Pancreas (tissue), 10 donors: ENCODE measurements around the gene MICAL3. TPM values are rescaled to one million over a fixed set of nuclear protein-coding genes. Genes with fewer than 3 reads are reported as not detected.
"Not testable (repeated sequence)": the region's sequence is repeated elsewhere in the genome, so short reads cannot be mapped to it uniquely, and the experiment has no call there.

Experiments used
- ATAC-seq, 4 donors: fragments of 200-7000 bp; cut with Tn5 transposase; one replicate each; pipeline versions ENCODE4 v1.8.0 to v1.9.1; 2020; ENCODE audit warnings: mild to moderate bottlenecking in 4 of 4, moderate library complexity in 4 of 4
- DNase-seq, 6 donors: peaks; one replicate each; pipeline ENCODE4 v3.0.0-alpha.2; 2020
- FAIRE-seq: peaks from 2 replicates; lab custom pipeline; 2012; peaks lifted over from hg19 to GRCh38; lab: Jason Lieb, UNC
- H3K27ac ChIP-seq, 4 donors: fragments of 200-600 bp; sonication (generic); 1 replicate in 3 of 4; 2 replicates in 1 of 4; pipeline versions ENCODE4 v1.5.0 to v1.8.0; 2020
- H3K27me3 ChIP-seq, 4 donors: fragments of 200-600 bp; one replicate each; pipeline ENCODE4 v1.8.0; 2021
- H3K36me3 ChIP-seq, 3 donors: fragments of 200-600 bp; sonication (generic) in 1 of 3; one replicate each; pipeline versions ENCODE4 v1.5.0 to v1.8.0; 2020 to 2021
- H3K4me1 ChIP-seq, 3 donors: fragments of 200-600 bp; one replicate each; pipeline ENCODE4 v1.8.0; 2021
- H3K4me3 ChIP-seq, 4 donors: fragments of 200-600 bp; sonication (generic) in 2 of 4; one replicate each; pipeline versions ENCODE4 v1.5.0 to v1.8.0; 2020 to 2021
- H3K9me3 ChIP-seq, 4 donors: fragments of 200-600 bp; one replicate each; pipeline ENCODE4 v1.8.0; 2021
- WGBS, 2 donors: extraction: QIAGEN DNeasy Blood & Tissue Kit; methylation state at CpG; one replicate each; pipeline ENCODE4 v1.1.7; 2013; 5-methylcytosine and 5-hydroxymethylcytosine counted together
- intact Hi-C, 3 donors: fragments of 100-400 bp; cut with DNase I; formaldehyde crosslinking; loops; one replicate each; pipeline versions ENCODE4 v1.11.1 to v1.14.2; 2022
- polyA plus RNA-seq, 2 donors: library from polyadenylated mRNA; stranded (reverse); fragments of 200-250 nt; gene quantifications; one replicate each; pipeline ENCODE4 v1.2.3, GENCODE V29; 2013
- total RNA-seq, 6 donors: library from RNA; stranded (reverse); fragmentation: NEBNext Ultra II Directional in 4 of 6; extraction: Animal tissue kit (Norgen Biotek cat#: 25700) in 4 of 6; gene quantifications; one replicate each; pipeline versions ENCODE4 v1.2.1 to v1.2.4, GENCODE V29; 2021 to 2023
- TF ChIP-seq, protein P1 (sequence below), 4 donors: fragments of 200-600 bp; sonication (generic) in 3 of 4; IDR thresholded peaks; one replicate each; pipeline versions ENCODE4 v1.5.0 to v1.8.0; 2021; ENCODE audit warnings: antibody characterized with exemption in 4 of 4
- donor health status: healthy with polysubstance abuse.
- donor health status: DM: no; HTN: no; CAD: no; lungs with moderate emphysema.
- donor health status: DM: no; HTN: no; CAD: no.
- donor health status: control.
- donor health status: control.
- donor health status: Bipolar disorder and iron deficiency.
- donor health status: DM: yes; HTN: yes; CAD: no.
- donor health status: DM: no; HTN: no; CAD: no.
- donor health status: DM: no; HTN: no; CAD: no.
- donor health status: DM: yes; HTN: yes; CAD: no.

Gene MICAL3
- total and polyA plus RNA-seq, 8 donors = 5.9 to 56.8 (median 25.5) TPM

DNA sequence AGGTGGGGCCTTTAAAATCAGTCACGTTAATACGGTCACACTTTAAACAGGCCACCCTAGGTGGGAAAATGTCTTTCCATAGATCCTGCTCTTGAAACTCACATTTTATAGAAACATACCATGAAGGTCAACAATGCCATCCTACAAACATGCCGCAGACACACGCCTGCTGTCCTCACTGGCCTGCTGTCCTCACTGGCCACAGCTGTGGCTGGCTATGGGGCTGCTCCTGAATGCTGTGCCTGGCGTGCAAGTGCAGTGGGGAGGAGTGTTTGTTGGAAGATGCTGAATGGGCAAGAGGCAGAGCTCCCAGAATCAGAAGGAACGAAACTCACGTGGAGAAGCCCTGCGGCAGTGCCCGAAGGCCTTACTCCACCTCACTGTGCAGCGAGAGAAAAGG, 143.9 kb downstream of the MICAL3 start:
- FAIRE-seq = no peak
- ATAC-seq = no peak
- Histone ChIP-seq H3K36me3 (peaks cover 0 to 5% (median 0%) of the 10 kb centered on the region in 3 donors), H3K27ac (no peak overlapping the region), H3K9me3 (no peaks in the 10 kb centered on the region), H3K4me1 (no peaks in the 10 kb centered on the region), H3K4me3 (no peak overlapping the region), H3K27me3 (no peaks in the 10 kb centered on the region)
- intact Hi-C loops = no loop called here
- TF ChIP-seq, protein P1, sequence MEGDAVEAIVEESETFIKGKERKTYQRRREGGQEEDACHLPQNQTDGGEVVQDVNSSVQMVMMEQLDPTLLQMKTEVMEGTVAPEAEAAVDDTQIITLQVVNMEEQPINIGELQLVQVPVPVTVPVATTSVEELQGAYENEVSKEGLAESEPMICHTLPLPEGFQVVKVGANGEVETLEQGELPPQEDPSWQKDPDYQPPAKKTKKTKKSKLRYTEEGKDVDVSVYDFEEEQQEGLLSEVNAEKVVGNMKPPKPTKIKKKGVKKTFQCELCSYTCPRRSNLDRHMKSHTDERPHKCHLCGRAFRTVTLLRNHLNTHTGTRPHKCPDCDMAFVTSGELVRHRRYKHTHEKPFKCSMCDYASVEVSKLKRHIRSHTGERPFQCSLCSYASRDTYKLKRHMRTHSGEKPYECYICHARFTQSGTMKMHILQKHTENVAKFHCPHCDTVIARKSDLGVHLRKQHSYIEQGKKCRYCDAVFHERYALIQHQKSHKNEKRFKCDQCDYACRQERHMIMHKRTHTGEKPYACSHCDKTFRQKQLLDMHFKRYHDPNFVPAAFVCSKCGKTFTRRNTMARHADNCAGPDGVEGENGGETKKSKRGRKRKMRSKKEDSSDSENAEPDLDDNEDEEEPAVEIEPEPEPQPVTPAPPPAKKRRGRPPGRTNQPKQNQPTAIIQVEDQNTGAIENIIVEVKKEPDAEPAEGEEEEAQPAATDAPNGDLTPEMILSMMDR (IDR thresholded peaks at IDR 0.05) = no peak
- 91 to 94% methylated on average over 10 of the region's 10 CpGs for WGBS, 2 donors
- DNase-seq = no peak

DNA sequence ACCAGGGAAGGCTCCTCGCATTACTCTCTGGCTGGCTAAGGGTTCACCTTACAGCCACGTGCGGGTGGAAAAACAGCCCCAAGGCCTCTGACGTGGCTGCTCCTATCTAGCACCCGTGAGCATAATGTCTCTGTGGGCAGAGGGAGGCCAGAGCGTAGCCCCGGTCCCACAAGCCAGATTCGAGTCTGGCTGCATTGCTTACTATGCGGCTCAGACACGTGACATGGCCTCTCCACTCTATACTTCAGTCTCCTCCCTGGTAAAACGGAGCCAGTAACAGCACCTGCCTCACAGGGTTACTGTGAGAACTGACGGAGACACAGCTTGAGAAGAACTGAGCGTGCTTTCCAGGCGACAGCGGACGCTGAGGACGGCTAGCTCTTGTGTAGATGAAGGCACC, 144.3 kb downstream of the MICAL3 start:
- 88 to 92% methylated on average over 17 of the region's 17 CpGs for WGBS, 2 donors

DNA sequence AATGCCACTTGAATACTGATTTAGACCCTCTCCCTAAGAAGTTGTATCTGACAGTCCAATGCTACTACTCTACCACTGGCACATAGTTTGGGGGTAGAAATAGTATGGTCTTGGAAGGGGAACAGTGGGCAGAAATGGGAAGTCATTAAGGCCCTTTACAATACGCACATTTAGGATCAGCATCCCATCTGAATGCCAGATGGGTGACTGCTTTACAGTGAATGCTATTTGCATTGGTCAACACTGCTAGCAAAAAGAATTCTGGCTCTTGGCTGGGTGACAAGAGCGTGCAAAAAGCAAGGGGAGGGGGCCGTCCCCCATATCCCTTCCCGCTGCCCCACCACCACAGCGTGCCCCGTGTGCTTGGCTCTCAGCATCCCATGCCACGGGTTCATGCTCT, 145.4 kb downstream of the MICAL3 start:
- intact Hi-C loops = no loop called here
- H3K27me3 ChIP-seq = no peaks in the 10 kb centered on the region
- no peaks in the 10 kb centered on the region for H3K9me3 ChIP-seq
- H3K4me1 ChIP-seq = no peaks in the 10 kb centered on the region
- ATAC-seq (no peak), DNase-seq (no peak), FAIRE-seq (no peak)
- H3K27ac ChIP-seq = no peak overlapping the region
- TF ChIP-seq, protein P1 (IDR thresholded peaks at IDR 0.05) = no peak
- H3K4me3 ChIP-seq = no peak overlapping the region
- WGBS, 2 donors = 84 to 96% methylated on average over 7 of the region's 7 CpGs
- H3K36me3 ChIP-seq = peaks cover 0 to 4% (median 0%) of the 10 kb centered on the region in 3 donors

More for the DNA sequence above, 144.3 kb downstream of the MICAL3 start:
- H3K27ac ChIP-seq = no peak overlapping the region
- TF ChIP-seq, protein P1 (IDR thresholded peaks at IDR 0.05) = no peak
- intact Hi-C loops = no loop called here
- H3K9me3 ChIP-seq = no peaks in the 10 kb centered on the region
- no peak overlapping the region for H3K4me3 ChIP-seq
- peaks cover 0 to under 1% (median 0%) of the 10 kb centered on the region in 3 donors for H3K36me3 ChIP-seq
- H3K4me1 ChIP-seq = no peaks in the 10 kb centered on the region
- DNase-seq (no peak), ATAC-seq (no peak), FAIRE-seq (no peak)
- no peaks in the 10 kb centered on the region for H3K27me3 ChIP-seq

DNA sequence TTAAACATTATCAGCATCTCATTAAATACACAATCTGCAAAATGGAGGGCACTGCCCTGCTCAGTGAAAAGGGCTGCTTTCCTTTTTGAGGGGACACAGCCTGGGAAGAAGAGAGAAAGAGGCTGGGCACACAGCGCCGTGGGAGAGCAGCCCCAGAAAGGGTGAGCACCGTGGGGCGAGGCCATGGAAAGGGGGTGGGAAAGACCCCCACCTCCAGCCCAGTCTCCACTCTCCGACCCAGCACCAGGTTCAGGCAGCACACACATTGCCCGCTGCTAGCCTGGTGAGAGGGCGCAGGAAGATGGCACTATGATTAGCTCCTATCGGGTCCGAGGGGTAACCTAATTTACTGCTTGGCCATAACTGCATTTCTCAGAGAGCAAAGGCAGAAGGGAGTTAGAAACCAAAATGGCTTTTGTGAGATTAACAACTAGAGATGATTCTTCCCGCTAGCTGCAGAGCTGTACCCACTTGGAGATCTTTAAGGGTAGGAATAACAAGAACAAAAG, 146.1 kb downstream of the MICAL3 start:
- TF ChIP-seq, protein P1 (IDR thresholded peaks at IDR 0.05) = no peak
- H3K36me3 ChIP-seq = peaks cover 0 to 9% (median 0%) of the 10 kb centered on the region in 3 donors
- no peaks in the 10 kb centered on the region for H3K4me1 ChIP-seq
- H3K9me3 ChIP-seq = no peaks in the 10 kb centered on the region
- no peak overlapping the region for H3K27ac ChIP-seq
- ATAC-seq (no peak), DNase-seq (no peak), FAIRE-seq (no peak)
- 95 to 96% methylated on average over 10 of the region's 10 CpGs for WGBS, 2 donors
- no peak overlapping the region for H3K4me3 ChIP-seq
- intact Hi-C loops = no loop called here
- no peaks in the 10 kb centered on the region for H3K27me3 ChIP-seq

- H3K4me1 ChIP-seq, H3K36me3 ChIP-seq, H3K9me3 ChIP-seq, ATAC-seq, H3K4me3 ChIP-seq, DNase-seq, H3K27ac ChIP-seq, FAIRE-seq, intact Hi-C loops, H3K27me3 ChIP-seq: not testable (repeated sequence)
These were observed 147.2 kb downstream of the MICAL3 start for GRCh38 chr22:17876878-17877855.
